Mesendoderm (in vitro differentiated cells): ENCODE data around the gene PTX3.

Experiments used
- DNase-seq: peaks from one replicate; pipeline ENCODE4 v3.0.0; 2013
- H2AK5ac ChIP-seq: 2 replicates; pipeline ENCODE4 v1.6.1; 2013; ENCODE audit warnings: low read length, inconsistent platforms
- H2BK120ac ChIP-seq: 2 replicates; pipeline ENCODE4 v1.6.1; 2013; ENCODE audit warnings: low read depth, mild to moderate bottlenecking, low read length, moderate library complexity, mixed read lengths
- H2BK15ac ChIP-seq: replicated peaks from 2 replicates; pipeline ENCODE4 v1.6.1; 2013; ENCODE audit warnings: low read depth, mild to moderate bottlenecking, moderate library complexity
- H2BK5ac ChIP-seq: 2 replicates; pipeline ENCODE4 v1.6.1; 2013; ENCODE audit warnings: low read length, inconsistent platforms
- H3K18ac ChIP-seq: 2 replicates; pipeline ENCODE4 v1.6.1; 2013; ENCODE audit warnings: mild to moderate bottlenecking, low read length, mixed read lengths
- H3K23ac ChIP-seq: one replicate; pipeline ENCODE4 v1.6.1; 2013; ENCODE audit warnings: low read length
- H3K27ac ChIP-seq: 2 replicates; pipeline ENCODE4 v1.5.1; 2013; ENCODE audit warnings: low read depth, mild to moderate bottlenecking, inconsistent platforms, low read length, moderate library complexity
- H3K27me3 ChIP-seq: 2 replicates; pipeline ENCODE4 v1.6.1; 2013; ENCODE audit warnings: low read length, control low read depth, mild to moderate bottlenecking, inconsistent platforms; ENCODE audit not compliant: insufficient read depth, poor library complexity
- H3K36me3 ChIP-seq: 2 replicates; pipeline ENCODE4 v1.6.1; 2013; ENCODE audit warnings: low read length, inconsistent platforms; ENCODE audit not compliant: control insufficient read depth, insufficient read depth
- H3K4ac ChIP-seq: one replicate; pipeline ENCODE4 v1.6.1; 2013; ENCODE audit warnings: low read depth, mild to moderate bottlenecking, low read length, moderate library complexity
- H3K4me1 ChIP-seq: 2 replicates; pipeline ENCODE4 v1.6.1; 2013; ENCODE audit warnings: low read depth, low read length, inconsistent platforms; ENCODE audit not compliant: control insufficient read depth
- H3K4me2 ChIP-seq: 2 replicates; pipeline ENCODE4 v1.6.1; 2013; ENCODE audit warnings: low read length
- H3K4me3 ChIP-seq: 2 replicates; pipeline ENCODE4 v1.5.1; 2013; ENCODE audit warnings: mild to moderate bottlenecking, low read length
- H3K56ac ChIP-seq: one replicate; pipeline ENCODE4 v1.6.1; 2013; ENCODE audit warnings: low read length
- H3K79me1 ChIP-seq: 2 replicates; pipeline ENCODE4 v1.6.1; 2013; ENCODE audit warnings: low read length, inconsistent platforms
- H3K79me2 ChIP-seq: 2 replicates; pipeline ENCODE4 v1.6.1; 2013; ENCODE audit warnings: mild to moderate bottlenecking, low read length; ENCODE audit not compliant: control insufficient read depth, insufficient read depth
- H3K9ac ChIP-seq: 2 replicates; pipeline ENCODE4 v1.6.1; 2013; ENCODE audit warnings: low read length, inconsistent platforms
- H4K5ac ChIP-seq: one replicate; pipeline ENCODE4 v1.6.1; 2013; ENCODE audit warnings: low read length
- H4K8ac ChIP-seq: one replicate; pipeline ENCODE4 v1.6.1; 2013; ENCODE audit warnings: low read depth, mild to moderate bottlenecking, control low read depth, low read length, moderate library complexity
- WGBS: extraction: QIAGEN DNeasy Blood & Tissue Kit; methylation state at CpG from one replicate; pipeline ENCODE4 v1.1.7; 2013; ENCODE audit warnings: low lambda C conversion rate, missing lambda C conversion rate; ENCODE audit not compliant: insufficient coverage; ENCODE audit errors: extremely low coverage; 5-methylcytosine and 5-hydroxymethylcytosine counted together

Gene PTX3

DNA sequence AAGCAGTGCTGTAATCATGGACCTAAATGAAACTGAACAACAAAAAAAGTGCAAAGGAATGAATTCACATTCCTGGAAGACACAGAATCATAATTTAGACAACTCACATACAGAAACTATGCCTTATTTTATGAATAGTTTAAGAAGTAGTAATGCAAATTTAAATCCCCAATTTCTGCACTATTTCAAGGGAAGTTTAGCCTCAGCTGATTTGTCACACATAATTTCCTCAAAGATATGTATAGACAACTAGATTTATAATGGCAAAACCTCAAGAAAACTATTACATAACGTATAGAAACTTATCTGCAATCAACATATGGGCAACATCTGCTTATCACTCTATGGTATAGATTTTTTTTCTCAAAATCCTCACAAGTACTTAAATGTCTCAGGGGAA, 7.8 kb upstream of the PTX3 start:
- Histone ChIP-seq H3K9ac (no peak overlapping the region), H2BK5ac (no peak overlapping the region), H3K4ac (no peak overlapping the region), H2BK120ac (no peak overlapping the region), H3K27ac (no peak overlapping the region), H3K4me3 (no peak overlapping the region), H3K23ac (no peak overlapping the region), H3K79me2 (no peaks in the 10 kb centered on the region), H2BK15ac (no peak overlapping the region), H3K56ac (no peak overlapping the region), H4K8ac (no peak overlapping the region), H3K4me1 (no peaks in the 10 kb centered on the region), H3K79me1 (no peaks in the 10 kb centered on the region), H3K4me2 (no peak overlapping the region), H2AK5ac (no peak overlapping the region), H4K5ac (no peak overlapping the region), H3K18ac (no peak overlapping the region), H3K36me3 (no peaks in the 10 kb centered on the region), H3K27me3 (no peaks in the 10 kb centered on the region)
- DNase-seq, result no peak
- WGBS, result no CpG with 5 or more reads among the region's 1 CpG

- Histone ChIP-seq H3K79me1 (no peaks in the 10 kb centered on the region), H3K23ac (no peak overlapping the region), H3K4me2 (no peak overlapping the region), H3K27me3 (no peaks in the 10 kb centered on the region), H3K79me2 (no peaks in the 10 kb centered on the region), H2BK120ac (no peak overlapping the region), H2BK15ac (no peak overlapping the region), H3K4ac (no peak overlapping the region), H3K36me3 (no peaks in the 10 kb centered on the region), H3K9ac (no peak overlapping the region), H3K4me1 (no peaks in the 10 kb centered on the region), H4K8ac (no peak overlapping the region), H3K18ac (no peak overlapping the region), H3K4me3 (no peak overlapping the region), H4K5ac (no peak overlapping the region), H2AK5ac (no peak overlapping the region), H3K56ac (no peak overlapping the region), H3K27ac (no peak overlapping the region), H2BK5ac (no peak overlapping the region)
- WGBS, result no CpG with 5 or more reads among the region's 2 CpGs
- no peak for DNase-seq
These were observed 6.9 kb upstream of the PTX3 start for GRCh38 chr3:157429708-157430107.

GRCh38 chr3:157438194-157438730, 1.6 kb downstream of the PTX3 start:
- H2BK120ac ChIP-seq, result no peak overlapping the region
- no peak overlapping the region for H4K5ac ChIP-seq
- no peak overlapping the region for H3K27ac ChIP-seq
- no peaks in the 10 kb centered on the region for H3K79me2 ChIP-seq
- H4K8ac ChIP-seq, result no peak overlapping the region
- H3K27me3 ChIP-seq, result no peaks in the 10 kb centered on the region
- H2BK5ac ChIP-seq, result no peak overlapping the region
- H3K4me2 ChIP-seq, result peak overlapping the region; percentile 96
- DNase-seq, result no peak
- no peak overlapping the region for H2AK5ac ChIP-seq
- no peak overlapping the region for H2BK15ac ChIP-seq
- no peak overlapping the region for H3K23ac ChIP-seq
- no peak overlapping the region for H3K18ac ChIP-seq
- H3K4ac ChIP-seq, result no peak overlapping the region
- peak overlapping the region; percentile 77 for H3K9ac ChIP-seq
- no peaks in the 10 kb centered on the region for H3K4me1 ChIP-seq
- no CpG with 5 or more reads among the region's 22 CpGs for WGBS
- H3K36me3 ChIP-seq, result no peaks in the 10 kb centered on the region
- no peaks in the 10 kb centered on the region for H3K79me1 ChIP-seq
- H3K56ac ChIP-seq, result peak overlapping the region; percentile 92
- H3K4me3 ChIP-seq, result peak overlapping the region; percentile 61

- no peak overlapping the region for H2BK120ac ChIP-seq
- no peaks in the 10 kb centered on the region for H3K27me3 ChIP-seq
- H3K18ac ChIP-seq, result no peak overlapping the region
- no peak overlapping the region for H3K4me2 ChIP-seq
- no peaks in the 10 kb centered on the region for H3K79me2 ChIP-seq
- no peak overlapping the region for H2BK15ac ChIP-seq
- H3K36me3 ChIP-seq, result no peaks in the 10 kb centered on the region
- H4K8ac ChIP-seq, result no peak overlapping the region
- no peak overlapping the region for H4K5ac ChIP-seq
- H3K27ac ChIP-seq, result no peak overlapping the region
- no CpG with 5 or more reads among the region's 2 CpGs for WGBS
- H3K4me3 ChIP-seq, result no peak overlapping the region
- H2AK5ac ChIP-seq, result no peak overlapping the region
- no peak overlapping the region for H3K23ac ChIP-seq
- H3K79me1 ChIP-seq, result no peaks in the 10 kb centered on the region
- no peak for DNase-seq
- H2BK5ac ChIP-seq, result no peak overlapping the region
- no peak overlapping the region for H3K56ac ChIP-seq
- H3K4me1 ChIP-seq, result no peaks in the 10 kb centered on the region
- H3K9ac ChIP-seq, result no peak overlapping the region
- no peak overlapping the region for H3K4ac ChIP-seq
These were observed 4.5 kb downstream of the PTX3 start for GRCh38 chr3:157441102-157441624.

DNA sequence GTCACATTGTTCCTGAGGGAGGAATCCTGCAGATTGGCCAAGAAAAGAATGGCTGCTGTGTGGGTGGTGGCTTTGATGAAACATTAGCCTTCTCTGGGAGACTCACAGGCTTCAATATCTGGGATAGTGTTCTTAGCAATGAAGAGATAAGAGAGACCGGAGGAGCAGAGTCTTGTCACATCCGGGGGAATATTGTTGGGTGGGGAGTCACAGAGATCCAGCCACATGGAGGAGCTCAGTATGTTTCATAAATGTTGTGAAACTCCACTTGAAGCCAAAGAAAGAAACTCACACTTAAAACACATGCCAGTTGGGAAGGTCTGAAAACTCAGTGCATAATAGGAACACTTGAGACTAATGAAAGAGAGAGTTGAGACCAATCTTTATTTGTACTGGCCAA, 6.1 kb downstream of the PTX3 start:
- Histone ChIP-seq H3K36me3 (no peaks in the 10 kb centered on the region), H3K18ac (no peak overlapping the region), H3K4me3 (no peak overlapping the region), H3K4ac (no peak overlapping the region), H3K23ac (no peak overlapping the region), H3K9ac (no peak overlapping the region), H3K4me1 (no peaks in the 10 kb centered on the region), H4K8ac (no peak overlapping the region), H3K79me1 (no peaks in the 10 kb centered on the region), H4K5ac (no peak overlapping the region), H3K27ac (no peak overlapping the region), H3K56ac (no peak overlapping the region), H2BK15ac (no peak overlapping the region), H3K27me3 (no peaks in the 10 kb centered on the region), H3K79me2 (no peaks in the 10 kb centered on the region), H3K4me2 (no peak overlapping the region), H2BK120ac (no peak overlapping the region), H2AK5ac (no peak overlapping the region), H2BK5ac (no peak overlapping the region)
- WGBS, result no CpG with 5 or more reads among the region's 2 CpGs
- no peak for DNase-seq
